IMR-90 (cell line): ENCODE data around the gene MRM2. TPM values are rescaled to one million over a fixed set of nuclear protein-coding genes. Genes with fewer than 3 reads are reported as not detected.
A peak's percentile ranks its signal among the peaks of the same experiment; 100 is the strongest.

Experiments used
- ATAC-seq: fragments of 200-7000 bp; cut with Tn5 transposase; 2 replicates; pipeline ENCODE4 v1.9.1; 2020; ENCODE audit warnings: low read depth, mild to moderate bottlenecking, moderate library complexity
- BruUV-seq: library from RNA; stranded (reverse); fragments of 400-500 nt; replicated peaks from 2 replicates; lab custom pipeline; 2021; lab: Mats Ljungman, UMichigan
- CTCF ChIA-PET: fragments of 300-600 bp; formaldehyde crosslinking; extraction: SDS; loops from one replicate; lab custom pipeline; 2021; ENCODE audit warnings: antibody characterized with exemption; lab: Yijun Ruan, JAX
- POLR2A ChIA-PET: fragments of 300-600 bp; sonication (Branson Sonifier 250); formaldehyde crosslinking; loops from one replicate; lab custom pipeline; 2022; ENCODE audit warnings: antibody characterized with exemption; ENCODE audit not compliant: unreplicated experiment; lab: Charles Lee
- DNase-seq: peaks from one replicate; pipeline ENCODE4 v3.0.0; 2013
- H2AFZ ChIP-seq: replicated peaks from 2 replicates; pipeline ENCODE3; 2013; ENCODE audit warnings: low read length, mild to moderate bottlenecking; ENCODE audit not compliant: poor library complexity
- H2AK5ac ChIP-seq: 2 replicates; pipeline ENCODE4 v1.6.1; 2013; ENCODE audit warnings: low read depth, low read length, inconsistent platforms
- H2AK9ac ChIP-seq: replicated peaks from 2 replicates; pipeline ENCODE3; 2013; ENCODE audit warnings: mild to moderate bottlenecking, low read depth, low read length, moderate library complexity; ENCODE audit not compliant: poor library complexity
- H2BK120ac ChIP-seq: 2 replicates; pipeline ENCODE4 v1.6.1; 2013; ENCODE audit warnings: low read depth, low read length, inconsistent platforms
- H2BK15ac ChIP-seq: 3 replicates; pipeline ENCODE4 v1.6.1; 2013; ENCODE audit warnings: low read depth, low read length, inconsistent platforms
- H2BK20ac ChIP-seq: 2 replicates; pipeline ENCODE4 v1.6.1; 2013; ENCODE audit warnings: low read depth, mild to moderate bottlenecking, inconsistent platforms, low read length, moderate library complexity
- H2BK5ac ChIP-seq: 2 replicates; pipeline ENCODE4 v1.6.1; 2013; ENCODE audit warnings: mild to moderate bottlenecking, low read depth, low read length, inconsistent platforms; ENCODE audit not compliant: poor library complexity, severe bottlenecking
- H3K14ac ChIP-seq: replicated peaks from 2 replicates; pipeline ENCODE4 v1.6.1; 2013; ENCODE audit warnings: low read depth, low read length, inconsistent platforms
- H3K18ac ChIP-seq: 2 replicates; pipeline ENCODE4 v1.6.1; 2013; ENCODE audit warnings: low read depth, low read length, control low read depth
- H3K23ac ChIP-seq: 2 replicates; pipeline ENCODE4 v1.6.1; 2013; ENCODE audit warnings: low read depth, low read length, inconsistent platforms
- H3K27ac ChIP-seq: 2 replicates; pipeline ENCODE4 v1.5.1; 2013; ENCODE audit warnings: mild to moderate bottlenecking, control low read depth, low read length; ENCODE audit not compliant: insufficient read depth
- H3K27me3 ChIP-seq: 2 replicates; pipeline ENCODE4 v1.6.1; 2013; ENCODE audit warnings: low read length; ENCODE audit not compliant: control insufficient read depth, insufficient read depth
- H3K36me3 ChIP-seq: 2 replicates; pipeline ENCODE4 v1.6.1; 2013; ENCODE audit warnings: low read length, mixed read lengths; ENCODE audit not compliant: control insufficient read depth, insufficient read depth
- H3K4ac ChIP-seq: 2 replicates; pipeline ENCODE4 v1.6.1; 2013; ENCODE audit warnings: low read depth, low read length, inconsistent platforms
- H3K4me1 ChIP-seq: 2 replicates; pipeline ENCODE4 v1.6.1; 2013; ENCODE audit warnings: low read length, mixed read lengths; ENCODE audit not compliant: control insufficient read depth, insufficient read depth
- H3K4me2 ChIP-seq: 2 replicates; pipeline ENCODE4 v1.6.1; 2013; ENCODE audit warnings: low read depth, mild to moderate bottlenecking, control low read depth, low read length, moderate library complexity
- H3K4me3 ChIP-seq: 2 replicates; pipeline ENCODE4 v1.5.1; 2013; ENCODE audit warnings: low read depth, mild to moderate bottlenecking, control low read depth, low read length, moderate library complexity; ENCODE audit not compliant: insufficient read depth
- H3K56ac ChIP-seq: 2 replicates; pipeline ENCODE4 v1.6.1; 2013; ENCODE audit warnings: low read length, inconsistent platforms; ENCODE audit not compliant: insufficient read depth; ENCODE audit errors: extremely low read depth
- H3K79me1 ChIP-seq, 2 experiments: 2 replicates each; pipeline ENCODE4 v1.6.1; 2013; ENCODE audit warnings: low read length in 2 of 2, inconsistent platforms in 1 of 2, low read depth in 1 of 2
- H3K9ac ChIP-seq: 2 replicates; pipeline ENCODE4 v1.6.1; 2013; ENCODE audit warnings: low read depth, low read length, control low read depth
- H3K9me1 ChIP-seq: 2 replicates; pipeline ENCODE4 v1.6.1; 2013; ENCODE audit warnings: low read length, inconsistent platforms; ENCODE audit not compliant: insufficient read depth
- H3K9me3 ChIP-seq: 2 replicates; pipeline ENCODE4 v1.6.1; 2013; ENCODE audit warnings: low read length; ENCODE audit not compliant: control insufficient read depth, insufficient read depth
- H4K20me1 ChIP-seq: 2 replicates; pipeline ENCODE4 v1.6.1; 2013; ENCODE audit warnings: low read length, inconsistent platforms; ENCODE audit not compliant: insufficient read depth
- H4K5ac ChIP-seq: 2 replicates; pipeline ENCODE4 v1.6.1; 2013; ENCODE audit warnings: mild to moderate bottlenecking, low read depth, low read length, control low read depth
- H4K8ac ChIP-seq, 2 experiments: 2 replicates each; pipeline ENCODE4 v1.6.1; 2013; ENCODE audit warnings: low read depth in 2 of 2, low read length in 2 of 2, control low read depth in 1 of 2, inconsistent platforms in 1 of 2
- H4K91ac ChIP-seq: 2 replicates; pipeline ENCODE4 v1.6.1; 2013; ENCODE audit warnings: low read depth, low read length, inconsistent platforms; ENCODE audit not compliant: insufficient read depth
- BHLHE40 ChIP-seq: fragments of 150-350 bp; IDR thresholded peaks from 2 replicates; pipeline ENCODE4 v1.6.1; 2016; ENCODE audit warnings: mild to moderate bottlenecking, low read depth, low read length
- CHD1 ChIP-seq: IDR thresholded peaks from 2 replicates; pipeline ENCODE4 v1.6.1; 2012; ENCODE audit warnings: low read depth, low read length, improper control_type of control experiment
- CTCF ChIP-seq: conservative IDR thresholded peaks from 2 replicates; pipeline ENCODE4 v1.5.1; 2012; ENCODE audit warnings: mild to moderate bottlenecking, low read depth, low read length, improper control_type of control experiment
- MAFK ChIP-seq: IDR thresholded peaks from 2 replicates; pipeline ENCODE4 v1.6.1; 2012; ENCODE audit warnings: low read depth, low read length, improper control_type of control experiment
- MAZ ChIP-seq: IDR thresholded peaks from 2 replicates; pipeline ENCODE4 v1.6.1; 2012; ENCODE audit warnings: low read depth, mild to moderate bottlenecking, low read length, improper control_type of control experiment, moderate library complexity, borderline replicate concordance
- RAD21 ChIP-seq: IDR thresholded peaks from 2 replicates; pipeline ENCODE4 v1.6.1; 2012; ENCODE audit warnings: low read length, improper control_type of control experiment
- SMC3 ChIP-seq: fragments of 150-350 bp; IDR thresholded peaks from 2 replicates; pipeline ENCODE4 v1.6.1; 2016; ENCODE audit warnings: low read depth, mild to moderate bottlenecking, antibody characterized with exemption, low read length, moderate library complexity
- WGBS, 2 experiments: methylation state at CpG; one replicate each; pipeline versions ENCODE4 v1.1.5 to v1.1.7; 2013; ENCODE audit warnings: missing lambda C conversion rate in 2 of 2; ENCODE audit not compliant: insufficient read length in 1 of 2; ENCODE audit errors: extremely low coverage in 2 of 2; 5-methylcytosine and 5-hydroxymethylcytosine counted together
- dilution Hi-C: fragments of 300-500 bp; cut with HindIII; formaldehyde crosslinking; loops from one replicate; pipeline ENCODE4 v1.14.3; 2018; ENCODE audit warnings: low sequenced_read_pairs; ENCODE audit not compliant: unreplicated experiment
- in situ Hi-C: fragments of 300-500 bp; cut with MboI; formaldehyde crosslinking; loops from 3 replicates; pipeline ENCODE4 v1.14.3; 2019; ENCODE audit warnings: low sequenced_read_pairs, inconsistent platforms, mixed read lengths
- intact Hi-C: fragments of 100-400 bp; cut with micrococcal nuclease; formaldehyde crosslinking; loops from 2 replicates; pipeline ENCODE4 v1.10.0; 2022
- polyA plus RNA-seq, 3 experiments: library from polyadenylated mRNA; depleted of rRNA; stranded (reverse); fragments of >200 nt; gene quantifications; 2 replicates each; pipeline ENCODE4 v1.2.3, GENCODE V29; 2012; ENCODE audit warnings: low replicate concordance in 1 of 3
- total RNA-seq: library from RNA; depleted of rRNA; stranded (reverse); fragments of >200 nt; gene quantifications from 2 replicates; pipeline ENCODE4 v1.2.3, GENCODE V29; 2012

MRM2 gene
- total and polyA plus RNA-seq, 2 of the 4 experiments (the other 2 are of a cell fraction) = 19.1 to 23.8 TPM

- CTCF ChIA-PET = no interaction called here
Measured at GRCh38 chr7:2217716-2218443, 24.1 kb downstream of the MRM2 start.

More at GRCh38 chr7:2217716-2218443, 24.1 kb downstream of the MRM2 start:
- Histone ChIP-seq H4K20me1 (peaks cover 3% of the 10 kb centered on the region), H3K4me2 (no peak overlapping the region), H2AK9ac (no peak overlapping the region), H3K9me3 (no peaks in the 10 kb centered on the region), H3K56ac (no peak overlapping the region), H3K14ac (no peak overlapping the region), H3K23ac (no peak overlapping the region), H3K4me1 (no peaks in the 10 kb centered on the region), H3K9ac (no peak overlapping the region), H4K91ac (no peak overlapping the region), H3K27ac (no peak overlapping the region), H3K79me1 (peaks cover 0 to 9% of the 10 kb centered on the region in 2 experiments; a peak in 1 of 4 replicates), H2BK15ac (no peak overlapping the region), H3K4ac (no peak overlapping the region), H2BK5ac (no peak overlapping the region), H3K36me3 (peaks cover 62% of the 10 kb centered on the region), H4K8ac (no peak overlapping the region), H2BK120ac (no peak overlapping the region), H3K27me3 (no peaks in the 10 kb centered on the region), H4K5ac (no peak overlapping the region), H2AK5ac (no peak overlapping the region), H2AFZ (peak overlapping the region; percentile 43), H3K9me1 (peaks cover 4% of the 10 kb centered on the region; the same call in 1 of the 2 replicates), H2BK20ac (no peak overlapping the region), H3K18ac (no peak overlapping the region), H3K4me3 (no peak overlapping the region)
- no peak for TF ChIP-seq BHLHE40
- TF ChIP-seq CHD1 = no peak
- TF ChIP-seq MAZ = no peak
- no peak for TF ChIP-seq SMC3
- no peak for TF ChIP-seq MAFK
- TF ChIP-seq RAD21 = no peak
- TF ChIP-seq CTCF = no peak
- ATAC-seq (no peak), DNase-seq (peak; percentile 9)
- in situ Hi-C loops = loop anchor here (10.0 kb wide), 1 partner anchor 563 kb away; no protein-coding TSS in a partner anchor
- 98% methylated on average over 7 of the region's 19 CpGs; no CpG with 5 or more reads in 1 of the 2 experiments for WGBS, 2 experiments
- BruUV-seq = no TSS peak
- POLR2A ChIA-PET = no interaction called here
- dilution Hi-C loops = no loop called here
- intact Hi-C loops = no loop called here
